ENCODE measurements around the gene MTREX.

The MTREX gene

GRCh38 chr5:55437452-55437851, 129.7 kb downstream of the MTREX start:
- no peak for DNase-seq

GRCh38 chr5:55437859-55438206, 130.0 kb downstream of the MTREX start:
- no peak for DNase-seq

- DNase-seq: no peak
Observed at GRCh38 chr5:55438998-55439397, 131.2 kb downstream of the MTREX start.

- no peak for DNase-seq
Observed at GRCh38 chr5:55440188-55440646, 132.4 kb downstream of the MTREX start.

- no peak for DNase-seq
Observed at GRCh38 chr5:55441107-55441771, 133.4 kb downstream of the MTREX start.

GRCh38 chr5:55441954-55442353, 134.2 kb downstream of the MTREX start:
- no peak for DNase-seq

GRCh38 chr5:55445791-55446190, 138.0 kb downstream of the MTREX start:
- no peak for DNase-seq

- DNase-seq: no peak
Observed at GRCh38 chr5:55446640-55447351, 139.0 kb downstream of the MTREX start.

- no peak for DNase-seq
Observed at GRCh38 chr5:55450050-55450765, 142.4 kb downstream of the MTREX start.

- DNase-seq: no peak
Observed at GRCh38 chr5:55451976-55452375, 144.2 kb downstream of the MTREX start.

- DNase-seq: no peak
Observed at GRCh38 chr5:55453211-55453610, 145.4 kb downstream of the MTREX start.

GRCh38 chr5:55454282-55454681, 146.5 kb downstream of the MTREX start:
- no peak for DNase-seq

- DNase-seq: no peak
Observed at GRCh38 chr5:55456216-55456895, 148.6 kb downstream of the MTREX start.

GRCh38 chr5:55459572-55459971, 151.8 kb downstream of the MTREX start:
- no peak for DNase-seq

- no peak for DNase-seq
Observed at GRCh38 chr5:55463613-55464012, 155.8 kb downstream of the MTREX start.

GRCh38 chr5:55467862-55468551, 160.2 kb downstream of the MTREX start:
- DNase-seq: no peak

GRCh38 chr5:55469839-55470238, 162.1 kb downstream of the MTREX start:
- DNase-seq: no peak

GRCh38 chr5:55470282-55470681, 162.5 kb downstream of the MTREX start:
- DNase-seq: no peak

- no peak for DNase-seq
Observed at GRCh38 chr5:55471468-55471867, 163.7 kb downstream of the MTREX start.

- DNase-seq: no peak
Observed at GRCh38 chr5:55472642-55473041, 164.9 kb downstream of the MTREX start.
